LoVo (cell line): ENCODE results near the gene HEATR9.
A peak's percentile ranks its signal among the peaks of the same experiment; 100 is the strongest.

Source experiments
- DNase-seq: peaks from one replicate; pipeline ENCODE4 v3.0.0-alpha.2; 2016; ENCODE audit warnings: low spot score

Gene HEATR9

GRCh38 chr17:35866341-35866950, 2.2 kb downstream of the HEATR9 start:
- no peak for DNase-seq

GRCh38 chr17:35865412-35866340, 3.0 kb downstream of the HEATR9 start:
- no peak for DNase-seq

GRCh38 chr17:35864853-35865252, 3.8 kb downstream of the HEATR9 start:
- no peak for DNase-seq

- DNase-seq, result no peak
Measured at GRCh38 chr17:35856603-35857002, 12.1 kb downstream of the HEATR9 start.

- no peak for DNase-seq
Measured at GRCh38 chr17:35855965-35856364, 12.7 kb downstream of the HEATR9 start.

GRCh38 chr17:35849469-35850348, 19.0 kb downstream of the HEATR9 start:
- DNase-seq, result peak; percentile 48

- DNase-seq, result no peak
Measured at GRCh38 chr17:35847633-35848373, 20.9 kb downstream of the HEATR9 start.

GRCh38 chr17:35847006-35847405, 21.7 kb downstream of the HEATR9 start:
- no peak for DNase-seq

GRCh38 chr17:35846055-35846809, 22.5 kb downstream of the HEATR9 start:
- DNase-seq, result no peak

- DNase-seq, result no peak
Measured at GRCh38 chr17:35844547-35844946, 24.1 kb downstream of the HEATR9 start.

GRCh38 chr17:35843698-35844097, 25.0 kb downstream of the HEATR9 start:
- no peak for DNase-seq

GRCh38 chr17:35842239-35842638, 26.5 kb downstream of the HEATR9 start:
- DNase-seq, result no peak

GRCh38 chr17:35841505-35841904, 27.2 kb downstream of the HEATR9 start:
- no peak for DNase-seq

GRCh38 chr17:35841101-35841500, 27.6 kb downstream of the HEATR9 start:
- no peak for DNase-seq

- no peak for DNase-seq
Measured at GRCh38 chr17:35825206-35825605, 43.5 kb downstream of the HEATR9 start.

GRCh38 chr17:35821308-35821707, 47.4 kb downstream of the HEATR9 start:
- DNase-seq, result no peak

GRCh38 chr17:35819455-35819854, 49.2 kb downstream of the HEATR9 start:
- no peak for DNase-seq

GRCh38 chr17:35817196-35817595, 51.5 kb downstream of the HEATR9 start:
- no peak for DNase-seq

- DNase-seq, result no peak
Measured at GRCh38 chr17:35816723-35817122, 52.0 kb downstream of the HEATR9 start.

- no peak for DNase-seq
Measured at GRCh38 chr17:35812456-35812855, 56.2 kb downstream of the HEATR9 start.

GRCh38 chr17:35811759-35812158, 56.9 kb downstream of the HEATR9 start:
- no peak for DNase-seq
